Measurements from ENCODE around the gene SLC29A3.

The SLC29A3 gene

DNA sequence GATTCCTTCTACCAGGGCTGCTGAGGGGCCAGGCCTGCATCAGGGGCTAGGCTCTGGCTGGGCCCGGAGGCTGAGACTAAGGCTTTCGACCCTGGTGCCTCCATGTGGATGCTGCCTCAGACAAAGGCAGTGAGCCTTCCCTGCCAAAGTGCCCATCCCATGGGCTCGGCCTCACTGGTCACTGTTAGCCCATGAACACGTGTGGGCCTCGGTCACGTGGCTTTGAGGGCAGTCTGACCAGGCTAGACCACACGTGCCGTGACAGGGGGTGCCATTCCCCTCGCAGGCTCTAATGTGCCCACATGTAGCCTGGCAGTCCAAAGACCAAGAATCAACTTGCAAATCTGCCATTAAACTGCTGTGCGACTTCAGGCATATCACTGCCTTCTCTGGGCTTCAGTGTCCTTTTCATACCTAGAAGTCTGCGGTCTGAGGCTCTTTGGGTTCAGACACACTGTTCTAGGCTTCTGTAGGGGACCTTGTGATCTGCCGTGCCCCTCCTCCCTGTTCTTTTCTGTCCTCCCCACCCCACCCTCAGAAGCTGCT, 17.6 kb upstream of the SLC29A3 start:
- Mint-ChIP-seq H3K27ac (no peak overlapping the region), H3K4me3 (no peak overlapping the region)

GRCh38 chr10:71302451-71302850, 16.6 kb upstream of the SLC29A3 start:
- Mint-ChIP-seq H3K4me3 (no peak overlapping the region), H3K27me3 (peaks cover 17 to 28% of the 10 kb centered on the region in 2 donors), H3K4me1 (peaks cover 4 to 8% of the 10 kb centered on the region in 2 donors), H3K27ac (no peak overlapping the region), H3K36me3 (no peaks in the 10 kb centered on the region), H3K9me3 (no peaks in the 10 kb centered on the region)
- DNase-seq (no peak), ATAC-seq (replicated peaks) (no peak)

More for the DNA sequence above, 17.6 kb upstream of the SLC29A3 start:
- Mint-ChIP-seq H3K27me3 (peaks cover 17 to 30% of the 10 kb centered on the region in 2 donors), H3K9me3 (no peaks in the 10 kb centered on the region), H3K4me1 (peaks cover 4 to 8% of the 10 kb centered on the region in 2 donors), H3K36me3 (no peaks in the 10 kb centered on the region)
- ATAC-seq (replicated peaks): no peak
- no peak for DNase-seq

GRCh38 chr10:71302874-71303568, 16.0 kb upstream of the SLC29A3 start:
- Mint-ChIP-seq H3K27me3 (peaks cover 17 to 28% of the 10 kb centered on the region in 2 donors), H3K27ac (no peak overlapping the region), H3K9me3 (no peaks in the 10 kb centered on the region), H3K4me1 (peaks cover 4 to 8% of the 10 kb centered on the region in 2 donors), H3K36me3 (no peaks in the 10 kb centered on the region), H3K4me3 (no peak overlapping the region)
- peak; percentile 75 to 80 for ATAC-seq (replicated peaks)
- no peak for DNase-seq

DNA sequence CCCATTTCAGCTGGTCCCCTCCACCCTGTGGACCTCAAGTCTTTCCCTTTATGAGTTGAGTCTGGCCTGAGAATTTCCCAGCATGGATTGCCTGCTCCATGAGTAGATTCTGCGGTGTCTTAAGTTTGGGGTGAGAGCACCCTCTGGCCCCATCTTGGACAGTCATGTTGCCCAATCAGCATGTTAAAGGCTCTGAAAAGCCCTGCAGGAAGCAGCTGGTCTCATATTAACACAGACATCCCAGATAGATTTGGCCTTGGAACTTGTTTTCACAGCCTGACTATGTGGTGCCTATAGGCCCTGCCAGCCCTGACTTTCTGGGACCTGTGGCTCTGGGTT, 15.5 kb upstream of the SLC29A3 start:
- peak; percentile 6 to 14 for ATAC-seq (replicated peaks)
- no peaks in the 10 kb centered on the region for H3K9me3 Mint-ChIP-seq
- peaks cover 4 to 8% of the 10 kb centered on the region in 2 donors for H3K4me1 Mint-ChIP-seq
- no peak overlapping the region for H3K27ac Mint-ChIP-seq
- H3K27me3 Mint-ChIP-seq: peaks cover 17 to 28% of the 10 kb centered on the region in 2 donors
- no peak overlapping the region for H3K4me3 Mint-ChIP-seq
- no peak for DNase-seq
- H3K36me3 Mint-ChIP-seq: no peaks in the 10 kb centered on the region

DNA sequence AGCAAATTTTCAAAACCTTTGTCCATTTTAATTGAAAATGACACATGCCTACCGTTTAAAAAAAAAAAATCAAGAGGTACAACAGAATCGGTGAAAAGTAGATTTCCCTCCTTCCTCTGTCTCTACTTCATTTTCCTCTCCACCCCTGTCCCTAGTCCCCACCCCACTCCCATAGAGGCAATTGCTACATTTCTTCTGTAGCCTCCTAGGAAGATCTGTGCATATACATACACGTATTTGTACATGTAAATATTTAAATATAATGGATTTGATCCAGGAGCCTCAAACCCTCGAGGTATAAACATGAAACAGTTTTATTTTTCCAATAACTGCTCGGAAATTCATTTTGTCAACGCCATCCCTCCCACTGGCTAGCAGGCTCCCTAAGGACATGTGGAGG, 14.1 kb upstream of the SLC29A3 start:
- Mint-ChIP-seq H3K36me3 (no peaks in the 10 kb centered on the region), H3K4me1 (peaks cover 5 to 6% of the 10 kb centered on the region in 2 donors), H3K9me3 (no peaks in the 10 kb centered on the region), H3K27me3 (peaks cover 13 to 19% of the 10 kb centered on the region in 2 donors), H3K4me3 (no peak overlapping the region), H3K27ac (no peak overlapping the region)
- ATAC-seq (replicated peaks): no peak
- no peak for DNase-seq

DNA sequence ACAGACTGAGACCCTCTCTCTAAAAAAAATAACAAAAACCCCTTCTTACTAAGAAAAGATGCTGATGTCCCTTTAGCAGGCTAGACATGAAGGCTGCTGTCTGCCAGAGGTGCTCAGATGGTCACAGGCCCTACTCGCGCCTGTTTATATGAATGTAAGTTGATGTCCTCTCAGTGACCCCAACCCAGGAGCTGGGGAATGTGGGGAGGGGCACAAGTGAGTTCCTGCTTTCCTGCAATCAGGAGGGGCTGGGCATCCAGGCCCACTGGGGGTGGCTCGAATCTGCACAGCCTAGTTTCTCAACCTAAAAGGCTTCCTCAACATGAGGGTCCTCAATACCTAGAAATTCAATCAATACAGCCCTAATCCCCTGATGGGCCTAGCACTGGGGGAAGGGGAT, 12.1 kb upstream of the SLC29A3 start:
- ATAC-seq (replicated peaks): no peak
- H3K36me3 Mint-ChIP-seq: no peaks in the 10 kb centered on the region
- DNase-seq: no peak
- peaks cover 0 to 4% of the 10 kb centered on the region in 2 donors for H3K9me3 Mint-ChIP-seq
- no peak overlapping the region for H3K4me3 Mint-ChIP-seq
- peaks cover 6 to 10% of the 10 kb centered on the region in 2 donors for H3K4me1 Mint-ChIP-seq
- H3K27me3 Mint-ChIP-seq: peaks cover 7 to 21% of the 10 kb centered on the region in 2 donors
- H3K27ac Mint-ChIP-seq: no peak overlapping the region

GRCh38 chr10:71307469-71308085, 11.5 kb upstream of the SLC29A3 start:
- ATAC-seq (replicated peaks): no peak
- Mint-ChIP-seq H3K27me3 (peaks cover 7 to 17% of the 10 kb centered on the region in 2 donors), H3K36me3 (no peaks in the 10 kb centered on the region), H3K4me3 (no peak overlapping the region), H3K9me3 (peaks cover 0 to 4% of the 10 kb centered on the region in 2 donors), H3K27ac (no peak overlapping the region), H3K4me1 (peaks cover 6 to 10% of the 10 kb centered on the region in 2 donors)
- DNase-seq: no peak

GRCh38 chr10:71308244-71308643, 10.8 kb upstream of the SLC29A3 start:
- H3K4me1 Mint-ChIP-seq: peaks cover 6 to 10% of the 10 kb centered on the region in 2 donors
- DNase-seq: no peak
- no peaks in the 10 kb centered on the region for H3K36me3 Mint-ChIP-seq
- H3K9me3 Mint-ChIP-seq: peaks cover 0 to 4% of the 10 kb centered on the region in 2 donors
- H3K27me3 Mint-ChIP-seq: peaks cover 14 to 21% of the 10 kb centered on the region in 2 donors
- no peak overlapping the region for H3K27ac Mint-ChIP-seq
- ATAC-seq (replicated peaks): no peak
- H3K4me3 Mint-ChIP-seq: no peak overlapping the region

DNA sequence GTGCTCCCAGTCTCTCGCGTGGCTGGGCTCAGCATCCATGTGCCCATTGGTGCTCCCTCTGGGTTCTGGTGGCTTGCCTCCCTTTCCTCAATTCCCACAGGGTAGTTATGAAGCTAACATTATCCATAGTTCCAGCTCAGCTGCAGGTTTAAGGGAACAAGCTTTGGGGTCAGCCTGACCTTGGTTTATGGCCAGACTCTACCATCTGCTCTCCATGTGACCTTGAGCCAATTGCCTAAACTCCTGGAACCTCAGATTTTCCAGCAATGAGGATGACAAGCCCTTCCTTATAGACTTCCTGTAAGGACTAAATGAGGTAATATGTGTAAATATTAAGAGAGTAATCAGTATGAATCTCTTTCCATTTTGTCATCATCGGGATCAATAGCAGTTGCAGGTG, 10.1 kb upstream of the SLC29A3 start:
- no peak overlapping the region for H3K27ac Mint-ChIP-seq
- H3K4me1 Mint-ChIP-seq: peaks cover 10% of the 10 kb centered on the region in 2 donors
- no peak overlapping the region for H3K4me3 Mint-ChIP-seq
- peaks cover 14 to 21% of the 10 kb centered on the region in 2 donors for H3K27me3 Mint-ChIP-seq
- no peaks in the 10 kb centered on the region for H3K36me3 Mint-ChIP-seq
- no peak for ATAC-seq (replicated peaks)
- peaks cover 0 to 4% of the 10 kb centered on the region in 2 donors for H3K9me3 Mint-ChIP-seq
- DNase-seq: no peak

- peak; percentile 83 to 88 for ATAC-seq (replicated peaks)
- peaks cover 0 to 4% of the 10 kb centered on the region in 2 donors for H3K9me3 Mint-ChIP-seq
Measured at GRCh38 chr10:71309919-71310318, 9.1 kb upstream of the SLC29A3 start.

DNA sequence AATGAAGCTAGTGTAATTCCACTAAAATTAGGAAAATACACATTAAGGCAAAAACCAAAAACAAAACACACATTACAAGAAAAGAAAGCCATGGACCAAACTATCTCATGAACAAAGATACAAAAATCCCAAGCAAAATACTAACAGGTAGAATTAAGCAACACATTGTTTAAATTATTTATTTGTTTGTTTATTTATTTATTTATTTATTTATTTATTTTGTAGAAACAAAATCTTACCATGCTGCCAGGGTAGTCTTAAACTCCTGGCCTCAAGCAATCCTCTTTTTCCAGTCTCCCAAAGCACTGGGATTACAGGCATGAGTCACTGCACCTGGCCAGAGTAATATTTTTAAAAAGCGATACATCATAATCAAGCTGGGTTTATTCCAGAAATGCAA, 6.8 kb upstream of the SLC29A3 start:
- Mint-ChIP-seq H3K36me3 (no peaks in the 10 kb centered on the region), H3K27ac (no peak overlapping the region), H3K4me3 (no peak overlapping the region), H3K4me1 (peaks cover 17 to 19% of the 10 kb centered on the region in 2 donors), H3K9me3 (peaks cover 0 to 4% of the 10 kb centered on the region in 2 donors), H3K27me3 (peaks cover 17 to 21% of the 10 kb centered on the region in 2 donors)
- DNase-seq: no peak
- no peak for ATAC-seq (replicated peaks)

More at GRCh38 chr10:71309919-71310318, 9.1 kb upstream of the SLC29A3 start:
- no peaks in the 10 kb centered on the region for H3K36me3 Mint-ChIP-seq
- H3K4me3 Mint-ChIP-seq: no peak overlapping the region
- H3K27ac Mint-ChIP-seq: no peak overlapping the region
- peaks cover 13 to 21% of the 10 kb centered on the region in 2 donors for H3K27me3 Mint-ChIP-seq
- H3K4me1 Mint-ChIP-seq: peaks cover 10 to 14% of the 10 kb centered on the region in 2 donors
- no peak for DNase-seq

DNA sequence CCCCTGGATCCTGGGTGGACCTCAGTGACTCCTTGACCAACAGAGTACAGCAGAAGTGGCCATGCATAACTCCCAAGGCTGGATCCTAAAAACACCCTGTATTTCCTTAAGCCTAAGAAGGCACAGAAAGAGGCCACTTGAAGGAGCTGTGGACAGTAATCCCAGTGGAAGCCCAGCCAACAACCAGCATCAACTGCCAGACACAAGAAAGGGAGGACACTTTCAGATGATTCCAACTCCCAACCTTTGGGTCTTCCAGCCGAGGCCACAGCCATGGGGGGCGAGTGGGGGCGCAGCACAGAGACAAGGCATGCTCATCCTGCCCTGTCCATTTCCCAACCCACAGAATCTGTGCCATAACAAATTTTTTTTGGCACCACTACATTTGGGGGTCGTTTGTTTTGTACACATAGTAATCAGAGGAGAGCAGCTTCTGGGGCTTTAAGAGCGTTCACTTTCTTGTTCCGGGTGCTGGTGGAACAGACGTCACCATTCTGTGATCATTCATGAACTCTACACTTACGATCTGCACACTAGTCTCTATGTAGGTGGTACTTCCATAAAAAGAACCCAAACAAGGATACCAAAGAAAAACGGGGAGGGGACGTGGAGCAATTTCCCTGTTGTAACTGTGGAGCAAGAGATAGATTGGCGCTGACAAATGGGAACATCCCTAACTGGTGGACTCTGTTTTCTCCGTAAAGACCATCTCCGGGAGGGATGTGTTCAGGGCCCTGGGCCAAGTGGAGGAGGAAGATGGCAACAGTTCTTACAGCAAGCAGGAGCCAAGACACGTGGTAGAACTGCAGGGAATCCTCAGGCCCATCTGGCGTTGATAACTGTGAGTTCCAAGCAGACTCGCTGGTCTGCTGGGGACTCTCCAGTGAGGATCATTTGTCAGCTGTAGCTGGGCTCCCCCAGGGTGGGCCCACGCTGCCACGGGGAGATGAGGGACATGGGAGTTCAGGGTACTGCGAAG, 6.0 kb upstream of the SLC29A3 start:
- H3K36me3 Mint-ChIP-seq: no peaks in the 10 kb centered on the region
- H3K9me3 Mint-ChIP-seq: peaks cover 0 to 4% of the 10 kb centered on the region in 2 donors
- peaks cover 17 to 21% of the 10 kb centered on the region in 2 donors for H3K27me3 Mint-ChIP-seq
- ATAC-seq (replicated peaks): no peak
- H3K4me3 Mint-ChIP-seq: no peak overlapping the region
- DNase-seq: no peak
- peak overlapping the region; percentile 34 for H3K27ac Mint-ChIP-seq
- peaks cover 17 to 19% of the 10 kb centered on the region in 2 donors for H3K4me1 Mint-ChIP-seq

DNA sequence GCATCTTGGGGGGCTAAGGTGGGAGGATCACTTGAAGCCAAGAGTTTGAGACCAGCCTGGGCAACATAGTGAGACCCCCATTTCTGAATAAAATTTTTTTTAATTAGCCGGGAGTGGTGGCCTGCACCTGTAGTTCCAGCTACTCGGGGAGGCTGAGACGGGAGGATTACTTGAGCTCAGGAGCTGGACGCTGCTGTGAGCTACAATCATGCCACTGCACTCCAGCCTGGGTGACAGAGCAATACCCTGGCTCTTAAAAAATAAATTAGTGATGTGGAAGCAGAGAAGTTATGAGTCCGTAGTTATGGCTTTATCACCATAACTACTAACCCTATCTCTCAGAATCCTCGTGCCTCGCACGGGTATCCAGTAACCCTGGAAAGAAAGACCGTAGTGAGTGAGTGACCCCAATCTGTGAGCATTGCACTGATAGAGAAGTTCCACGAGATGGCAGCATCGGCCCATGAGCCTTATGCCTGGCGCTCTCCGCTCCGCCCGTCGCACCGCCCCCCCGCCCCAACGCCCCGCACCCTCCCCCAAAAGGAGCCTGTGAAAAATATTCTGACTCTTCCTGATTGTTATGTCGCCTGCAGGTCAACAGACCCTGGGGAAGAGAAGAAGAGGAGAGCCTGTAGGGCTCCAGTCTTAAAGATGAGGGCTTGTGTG, 4.9 kb upstream of the SLC29A3 start:
- Mint-ChIP-seq H3K27ac (no peak overlapping the region), H3K4me3 (no peak overlapping the region), H3K4me1 (peaks cover 23 to 25% of the 10 kb centered on the region in 2 donors), H3K36me3 (no peaks in the 10 kb centered on the region), H3K27me3 (peaks cover 17 to 21% of the 10 kb centered on the region in 2 donors), H3K9me3 (peaks cover 0 to 4% of the 10 kb centered on the region in 2 donors)
- ATAC-seq (replicated peaks) (peak in 1 of 2 donors; percentile 45), DNase-seq (peak; percentile 21)

All from stimulated activated naive B cell treated with anti-CD40 and anti-IgM and Interleukin-4, amounts not matched to agents 10 μg/mL and 1 μg/mL and 100 μg/mL, for 72 hours (primary cell).